Hepatocyte (in vitro differentiated cells): ENCODE measurements around the gene NAA38.

Experiments
- CTCF ChIP-seq: fragments of 200-600 bp; sonication (generic); IDR thresholded peaks from 2 replicates; pipeline ENCODE4 v1.5.1; 2016; ENCODE audit warnings: antibody characterized with exemption, mild to moderate bottlenecking; ENCODE audit not compliant: poor library complexity
- EZH2phosphoT487 ChIP-seq: fragments of 200-600 bp; sonication (generic); IDR thresholded peaks from one replicate; pipeline ENCODE4 v1.6.1; 2018; ENCODE audit warnings: antibody characterized with exemption, mild to moderate bottlenecking, low read depth, moderate library complexity; ENCODE audit not compliant: unreplicated experiment, severe bottlenecking

GRCh38 chr17:7822126-7822525 lies 35.2 kb downstream of the NAA38 start:
- TF ChIP-seq CTCF (no peak), EZH2phosphoT487 (no peak)
